HG03469 (cell line): ENCODE results near the gene ISOC2.

Source experiments
- ATAC-seq: cut with Tn5 transposase; IDR thresholded peaks from one replicate; pipeline ENCODE4 v1.9.1; 2021; ENCODE audit warnings: mild to moderate bottlenecking, moderate library complexity, moderate number of reproducible peaks; ENCODE audit not compliant: unreplicated experiment

Gene ISOC2

GRCh38 chr19:55490478-55491432, 29.3 kb upstream of the ISOC2 start:
- ATAC-seq, result no peak

GRCh38 chr19:55489711-55490477, 28.5 kb upstream of the ISOC2 start:
- no peak for ATAC-seq

- ATAC-seq, result no peak
Observed at GRCh38 chr19:55488986-55489710, 27.7 kb upstream of the ISOC2 start.

- no peak for ATAC-seq
Observed at GRCh38 chr19:55487924-55488687, 26.7 kb upstream of the ISOC2 start, which contains the start of gene SSC5D. TSS of gene SSC5D (plus strand) at chr19:55488436. CDS start at chr19:55488590, 154 bp downstream.

GRCh38 chr19:55486971-55487923, 25.8 kb upstream of the ISOC2 start:
- no peak for ATAC-seq

GRCh38 chr19:55486043-55486970, 24.9 kb upstream of the ISOC2 start:
- ATAC-seq, result no peak

DNA sequence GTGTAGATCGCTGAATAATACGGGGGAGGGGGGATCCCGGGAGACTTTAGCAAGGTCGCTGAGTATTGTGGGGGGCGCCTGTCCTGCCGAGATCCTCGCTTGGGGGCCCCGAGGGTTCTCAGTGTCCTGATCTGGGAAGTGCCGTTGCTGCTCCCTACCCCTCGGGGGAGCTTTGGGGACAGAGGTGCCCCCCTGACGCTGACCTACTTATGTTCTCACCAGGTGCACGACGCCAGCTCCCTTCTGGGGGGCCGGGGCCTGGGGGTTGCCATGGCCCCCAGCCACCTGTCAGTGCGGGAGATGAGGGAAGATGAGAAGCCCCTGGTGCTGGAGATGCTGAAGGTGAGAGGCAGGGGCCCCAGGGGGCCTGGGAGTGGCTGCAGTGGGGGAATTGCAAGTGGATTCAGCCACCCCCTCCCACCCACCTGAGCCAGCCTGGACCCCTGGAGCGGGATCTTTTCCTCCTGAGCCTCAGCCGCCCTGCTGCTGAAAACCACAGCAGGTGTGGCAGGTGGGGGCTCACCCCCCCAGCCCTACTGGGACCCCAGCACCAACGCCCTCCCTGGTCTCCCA, 24.1 kb upstream of the ISOC2 start:
- ATAC-seq, result no peak

DNA sequence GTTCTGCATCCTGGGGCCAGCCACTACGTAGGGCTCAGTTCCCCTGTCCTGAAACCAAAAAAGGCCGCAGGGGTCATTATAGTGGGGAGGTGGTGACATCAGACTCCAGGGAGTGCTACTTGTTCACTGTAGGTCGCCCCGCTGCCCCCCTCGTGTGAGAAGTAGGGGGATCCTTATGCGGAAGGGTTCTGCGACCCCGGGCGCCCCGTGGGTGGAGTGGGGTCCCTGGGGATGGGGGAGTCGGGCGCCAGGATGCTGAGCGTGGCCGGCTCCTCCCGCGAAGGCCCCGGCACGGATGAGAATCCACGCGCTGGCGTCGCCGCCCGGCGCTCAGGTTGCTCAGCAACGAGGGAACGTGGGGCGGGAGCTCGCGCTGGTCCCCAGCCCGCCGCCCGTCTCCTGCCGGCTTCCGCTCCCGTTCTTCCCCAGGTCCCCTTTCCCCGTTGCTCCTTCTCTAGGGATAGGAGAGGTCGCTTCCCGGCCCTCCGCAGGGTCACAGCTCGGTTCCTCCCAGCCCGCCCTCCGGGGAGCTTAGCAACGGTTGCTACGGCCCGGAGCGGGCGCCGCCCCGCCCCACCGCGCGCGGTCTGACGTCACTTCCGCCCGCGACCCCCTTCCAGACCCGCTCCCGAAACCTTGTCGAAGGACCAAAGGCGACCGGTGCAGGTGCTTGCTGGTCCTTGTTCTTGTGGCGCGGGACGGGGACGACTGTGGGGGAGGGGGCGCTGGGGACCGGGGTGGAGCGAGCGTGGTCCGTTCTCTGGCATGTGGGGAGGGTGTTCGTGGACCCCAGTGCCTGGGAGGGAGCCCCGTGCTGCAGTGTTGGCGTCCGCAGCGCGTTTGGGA, 23.4 kb upstream of the ISOC2 start, which contains the start of gene NAT14:
NAT14 (plus strand) TSS at position 596 of the 846 bp plus-strand sequence. CDS start 521 bp downstream, outside the sequence.
- ATAC-seq, result no peak

- ATAC-seq, result no peak
Observed at GRCh38 chr19:55483706-55484592, 22.5 kb upstream of the ISOC2 start.

DNA sequence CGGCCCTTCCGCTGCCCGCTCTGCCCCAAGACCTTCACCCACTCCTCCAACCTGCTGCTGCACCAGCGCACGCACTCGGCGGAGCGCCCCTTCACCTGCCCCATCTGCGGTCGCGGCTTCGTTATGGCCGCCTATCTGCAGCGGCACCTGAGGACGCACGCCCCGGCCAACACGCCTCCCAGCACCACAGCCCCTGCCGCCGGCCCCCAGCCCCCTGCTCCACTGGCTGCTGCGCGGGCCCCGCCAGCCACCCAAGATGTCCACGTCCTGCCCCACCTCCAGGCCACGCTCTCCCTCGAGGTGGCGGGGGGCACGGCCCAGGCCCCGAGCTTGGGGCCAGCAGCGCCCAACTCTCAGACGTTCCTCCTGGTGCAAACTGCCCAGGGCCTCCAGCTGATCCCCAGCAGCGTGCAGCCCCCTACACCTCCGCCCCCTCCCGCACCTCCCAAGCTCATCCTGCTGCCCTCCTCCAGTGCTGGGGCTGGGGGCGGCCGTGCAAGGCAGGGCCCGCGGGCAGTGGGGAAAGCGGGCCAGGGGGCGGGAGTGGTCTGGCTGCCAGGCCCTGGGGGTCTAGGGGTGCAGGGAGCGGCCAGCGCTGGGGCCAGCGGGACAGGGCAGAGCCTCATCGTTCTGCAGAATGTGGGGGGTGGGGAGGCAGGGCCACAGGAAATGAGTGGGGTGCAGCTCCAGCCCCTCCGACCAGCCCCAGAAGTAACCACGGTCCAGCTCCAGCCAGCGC, 21.7 kb upstream of the ISOC2 start:
- no peak for ATAC-seq

- ATAC-seq, result no peak
Observed at GRCh38 chr19:55482156-55482961, 20.9 kb upstream of the ISOC2 start.

DNA sequence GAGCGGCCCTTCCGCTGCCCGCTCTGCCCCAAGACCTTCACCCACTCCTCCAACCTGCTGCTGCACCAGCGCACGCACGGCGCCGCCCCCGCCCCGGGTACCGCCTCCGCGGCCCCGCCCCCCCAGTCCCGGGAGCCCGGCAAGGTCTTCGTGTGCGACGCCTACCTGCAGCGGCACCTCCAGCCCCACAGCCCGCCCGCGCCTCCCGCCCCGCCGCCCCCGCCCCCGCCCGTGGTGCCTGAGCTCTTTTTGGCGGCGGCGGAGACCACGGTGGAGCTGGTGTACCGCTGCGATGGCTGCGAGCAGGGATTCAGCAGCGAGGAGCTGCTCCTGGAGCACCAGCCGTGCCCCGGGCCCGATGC, 20.3 kb upstream of the ISOC2 start:
- ATAC-seq, result no peak

GRCh38 chr19:55481148-55481793, 19.8 kb upstream of the ISOC2 start:
- no peak for ATAC-seq
